WTC11 (cell line): ENCODE measurements around the gene ZNF599. TPM values are rescaled to one million over a fixed set of nuclear protein-coding genes. Genes with fewer than 3 reads are reported as not detected.

Experiments
- ATAC-seq: fragments of 200-7000 bp; cut with Tn5 transposase; 2 replicates; pipeline ENCODE4 v1.10.0; 2021; ENCODE audit warnings: mild to moderate bottlenecking, moderate library complexity
- CTCF ChIA-PET: fragments of 300-600 bp; sonication (Branson Sonifier 250); formaldehyde crosslinking; loops from one replicate; lab custom pipeline; 2021; ENCODE audit warnings: antibody characterized with exemption; lab: Charles Lee
- POLR2A ChIA-PET: fragments of 350-600 bp; sonication (Branson Sonifier 250); formaldehyde crosslinking; loops from one replicate; lab custom pipeline; 2021; ENCODE audit warnings: antibody characterized with exemption; lab: Charles Lee
- DNase-seq: peaks from one replicate; pipeline ENCODE4 v3.0.0; 2021; ENCODE audit warnings: low spot score
- H3K27ac Mint-ChIP-seq: 2 replicates; pipeline ENCODE4 v1.8.0; 2021; ENCODE audit warnings: mixed read lengths
- H3K27me3 Mint-ChIP-seq: 2 replicates; pipeline ENCODE4 v1.8.0; 2021; ENCODE audit warnings: low read depth, mild to moderate bottlenecking, moderate library complexity, mixed read lengths
- H3K36me3 Mint-ChIP-seq: 2 replicates; pipeline ENCODE4 v1.8.0; 2021; ENCODE audit warnings: mixed read lengths
- H3K4me1 Mint-ChIP-seq: 2 replicates; pipeline ENCODE4 v1.8.0; 2022; ENCODE audit warnings: mixed read lengths
- H3K4me3 Mint-ChIP-seq: 2 replicates; pipeline ENCODE4 v1.8.0; 2021; ENCODE audit warnings: mild to moderate bottlenecking, moderate library complexity, mixed read lengths
- H3K9me3 Mint-ChIP-seq: 2 replicates; pipeline ENCODE4 v1.8.0; 2021; ENCODE audit warnings: mixed read lengths
- CREB1 ChIP-seq: sonication (generic); formaldehyde crosslinking; IDR thresholded peaks from 2 replicates; pipeline ENCODE4 v1.8.0; 2023; ENCODE audit warnings: mild to moderate bottlenecking, missing genetic modification reagents
- GABPB1 ChIP-seq: sonication (generic); formaldehyde crosslinking; IDR thresholded peaks from 2 replicates; pipeline ENCODE4 v1.8.1; 2023; ENCODE audit warnings: mild to moderate bottlenecking, missing genetic modification reagents
- HMGA2 ChIP-seq: fragments of 250-450 bp; sonication (Bioruptor Pico); IDR thresholded peaks from 2 replicates; pipeline ENCODE4 v1.4.0; 2021; ENCODE audit warnings: mild to moderate bottlenecking, moderate library complexity
- JAZF1 ChIP-seq: fragments of 250-450 bp; sonication (Bioruptor Pico); IDR thresholded peaks from 2 replicates; pipeline ENCODE4 v1.9.0; 2021; ENCODE audit warnings: moderate library complexity, mild to moderate bottlenecking, inconsistent platforms
- NR1H2 ChIP-seq: sonication (generic); formaldehyde crosslinking; IDR thresholded peaks from 2 replicates; pipeline ENCODE4 v1.9.0; 2021; ENCODE audit warnings: mild to moderate bottlenecking, moderate library complexity, missing genetic modification reagents
- ZNF232 ChIP-seq: sonication (generic); formaldehyde crosslinking; IDR thresholded peaks from 2 replicates; pipeline ENCODE4 v1.8.0; 2022; ENCODE audit warnings: mild to moderate bottlenecking, missing genetic modification reagents
- ZNF263 ChIP-seq: sonication (generic); formaldehyde crosslinking; IDR thresholded peaks from 2 replicates; pipeline ENCODE4 v1.8.1; 2022; ENCODE audit warnings: low read depth, mild to moderate bottlenecking, moderate library complexity, missing genetic modification reagents
- ZNF396 ChIP-seq: fragments of 250-450 bp; sonication (Bioruptor Pico); IDR thresholded peaks from 2 replicates; pipeline ENCODE4 v1.8.0; 2021; ENCODE audit warnings: mild to moderate bottlenecking, moderate library complexity, borderline replicate concordance
- total RNA-seq: library from RNA; stranded (reverse); gene quantifications from 3 replicates; pipeline ENCODE4 v1.2.3, GENCODE V29; 2021
- TF ChIP-seq, protein P1 (sequence below): sonication (generic); formaldehyde crosslinking; IDR thresholded peaks from 2 replicates; pipeline ENCODE4 v1.8.0; 2022; ENCODE audit warnings: missing genetic modification reagents
- TF ChIP-seq, protein P2 (sequence below): sonication (generic); formaldehyde crosslinking; IDR thresholded peaks from 2 replicates; pipeline ENCODE4 v1.8.1; 2023; ENCODE audit warnings: mild to moderate bottlenecking, moderate library complexity, missing genetic modification reagents
- TF ChIP-seq, protein P3 (sequence below): sonication (generic); formaldehyde crosslinking; IDR thresholded peaks from 2 replicates; pipeline ENCODE4 v1.8.1; 2023; ENCODE audit warnings: mild to moderate bottlenecking, missing genetic modification reagents, moderate library complexity
- TF ChIP-seq, protein P4 (sequence below): sonication (generic); formaldehyde crosslinking; IDR thresholded peaks from 2 replicates; pipeline ENCODE4 v1.8.0; 2022; ENCODE audit warnings: mild to moderate bottlenecking, missing genetic modification reagents
- TF ChIP-seq, protein P5 (sequence below): fragments of 250-450 bp; sonication (Bioruptor Pico); IDR thresholded peaks from 2 replicates; pipeline ENCODE4 v1.9.0; 2021; ENCODE audit warnings: mild to moderate bottlenecking, borderline replicate concordance
- TF ChIP-seq, protein P6 (sequence below): sonication (generic); formaldehyde crosslinking; IDR thresholded peaks from 2 replicates; pipeline ENCODE4 v1.8.1; 2022; ENCODE audit warnings: low read depth, missing genetic modification reagents, borderline replicate concordance
- TF ChIP-seq, protein P7 (sequence below): sonication (generic); formaldehyde crosslinking; IDR thresholded peaks from 2 replicates; pipeline ENCODE4 v1.8.0; 2022; ENCODE audit warnings: mild to moderate bottlenecking, missing genetic modification reagents

Gene ZNF599
- total RNA-seq, 1 experiment from 2014 or later: 5.2 TPM

DNA sequence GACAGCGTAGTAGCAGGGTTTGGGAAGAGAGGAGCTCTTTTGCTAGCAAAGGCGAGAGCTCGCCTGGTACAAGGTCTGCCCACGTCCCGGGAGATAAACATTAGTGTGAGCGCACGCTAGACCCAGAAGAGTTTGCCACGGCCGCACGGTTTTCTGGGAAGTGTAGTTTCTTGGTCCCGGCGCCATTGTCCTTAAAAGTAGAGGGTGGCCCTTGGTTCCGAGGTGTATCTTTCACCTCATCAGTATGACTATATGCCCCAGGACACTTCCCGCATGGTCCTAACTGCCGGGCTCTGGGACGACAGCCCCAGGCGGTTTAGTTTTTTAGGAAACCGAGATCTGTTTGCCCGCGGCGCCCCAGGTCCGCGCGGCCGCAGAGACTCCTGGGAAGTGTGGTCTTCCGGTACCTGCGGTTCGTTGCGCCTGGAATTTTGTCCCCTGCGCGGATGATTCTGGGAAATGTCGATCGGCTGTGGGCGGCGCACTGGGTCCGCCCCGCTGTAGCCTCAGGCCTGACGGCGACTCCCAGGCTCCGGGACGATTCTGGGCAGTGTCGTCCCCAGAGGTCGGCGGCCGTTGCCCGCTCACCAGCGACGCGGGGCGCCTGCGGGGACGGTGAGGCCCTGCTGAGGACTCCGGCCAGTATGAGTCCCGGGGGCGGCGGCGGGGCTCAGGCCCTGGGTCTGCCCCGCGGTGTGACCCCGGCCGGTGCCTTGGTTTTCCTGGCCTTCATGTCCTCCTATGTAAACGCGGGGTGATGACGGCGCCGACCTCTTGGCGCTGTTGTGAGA lies 39.1 kb downstream of the ZNF599 start, which contains the start of gene ZNF181 (continued):
- TF ChIP-seq, protein P1, sequence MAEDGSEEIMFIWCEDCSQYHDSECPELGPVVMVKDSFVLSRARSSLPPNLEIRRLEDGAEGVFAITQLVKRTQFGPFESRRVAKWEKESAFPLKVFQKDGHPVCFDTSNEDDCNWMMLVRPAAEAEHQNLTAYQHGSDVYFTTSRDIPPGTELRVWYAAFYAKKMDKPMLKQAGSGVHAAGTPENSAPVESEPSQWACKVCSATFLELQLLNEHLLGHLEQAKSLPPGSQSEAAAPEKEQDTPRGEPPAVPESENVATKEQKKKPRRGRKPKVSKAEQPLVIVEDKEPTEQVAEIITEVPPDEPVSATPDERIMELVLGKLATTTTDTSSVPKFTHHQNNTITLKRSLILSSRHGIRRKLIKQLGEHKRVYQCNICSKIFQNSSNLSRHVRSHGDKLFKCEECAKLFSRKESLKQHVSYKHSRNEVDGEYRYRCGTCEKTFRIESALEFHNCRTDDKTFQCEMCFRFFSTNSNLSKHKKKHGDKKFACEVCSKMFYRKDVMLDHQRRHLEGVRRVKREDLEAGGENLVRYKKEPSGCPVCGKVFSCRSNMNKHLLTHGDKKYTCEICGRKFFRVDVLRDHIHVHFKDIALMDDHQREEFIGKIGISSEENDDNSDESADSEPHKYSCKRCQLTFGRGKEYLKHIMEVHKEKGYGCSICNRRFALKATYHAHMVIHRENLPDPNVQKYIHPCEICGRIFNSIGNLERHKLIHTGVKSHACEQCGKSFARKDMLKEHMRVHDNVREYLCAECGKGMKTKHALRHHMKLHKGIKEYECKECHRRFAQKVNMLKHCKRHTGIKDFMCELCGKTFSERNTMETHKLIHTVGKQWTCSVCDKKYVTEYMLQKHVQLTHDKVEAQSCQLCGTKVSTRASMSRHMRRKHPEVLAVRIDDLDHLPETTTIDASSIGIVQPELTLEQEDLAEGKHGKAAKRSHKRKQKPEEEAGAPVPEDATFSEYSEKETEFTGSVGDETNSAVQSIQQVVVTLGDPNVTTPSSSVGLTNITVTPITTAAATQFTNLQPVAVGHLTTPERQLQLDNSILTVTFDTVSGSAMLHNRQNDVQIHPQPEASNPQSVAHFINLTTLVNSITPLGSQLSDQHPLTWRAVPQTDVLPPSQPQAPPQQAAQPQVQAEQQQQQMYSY (CRISPR knock-in tag): peak; percentile 29; the same call in 1 of the 2 replicates
- TF ChIP-seq ZNF232 (CRISPR knock-in tag): peak; percentile 40; the same call in 1 of the 2 replicates

DNA sequence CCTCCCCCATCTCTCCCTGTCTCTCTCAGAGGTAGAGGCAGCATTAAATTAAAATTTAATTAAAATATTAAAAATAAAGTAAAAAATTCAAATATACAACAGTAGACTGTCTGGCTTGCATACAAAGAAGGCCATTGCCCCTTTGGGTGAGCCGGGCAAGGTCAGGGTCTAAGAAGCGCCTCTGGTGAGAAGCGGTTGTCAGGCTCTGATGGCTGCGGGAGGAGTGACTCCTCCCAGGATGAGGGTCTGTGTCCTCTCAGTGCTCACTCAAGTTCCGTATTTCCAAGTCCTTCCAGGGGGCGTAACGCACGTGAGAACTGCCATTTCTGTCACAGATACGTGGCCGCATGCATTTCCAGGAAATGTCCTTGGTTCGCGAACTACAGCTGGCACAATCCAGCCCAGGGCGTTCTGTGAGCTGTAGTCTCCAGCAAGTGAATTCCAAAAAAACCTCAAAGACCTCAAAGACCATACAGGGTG lies 39.7 kb downstream of the ZNF599 start:
- peak overlapping the region; percentile 99 for H3K27ac Mint-ChIP-seq
- peaks cover 12% of the 10 kb centered on the region for H3K4me1 Mint-ChIP-seq
- H3K9me3 Mint-ChIP-seq: 0 out of 2 replicates have a peak, but pooled peaks cover 3% of the 10 kb centered on the region
- H3K4me3 Mint-ChIP-seq: peak overlapping the region; percentile 97
- H3K36me3 Mint-ChIP-seq: no peaks in the 10 kb centered on the region
- H3K27me3 Mint-ChIP-seq: peaks cover 2% of the 10 kb centered on the region; the same call in 1 of the 2 replicates
- POLR2A ChIA-PET: interaction anchor here (0.6 to 0.8 kb wide), 2 partner anchors 106 to 297 kb away, joined by 3 read pairs; no protein-coding TSS in a partner anchor
- DNase-seq: peak; percentile 36
- CTCF ChIA-PET: interaction anchor here (0.6 to 1.5 kb wide), 2 partner anchors 106 to 251 kb away, joined by 3 to 5 read pairs; no protein-coding TSS in a partner anchor
- peak; percentile 14 for ATAC-seq
- TF ChIP-seq JAZF1 (CRISPR knock-in tag) (no peak), CREB1 (CRISPR knock-in tag) (no peak), HMGA2 (CRISPR knock-in tag) (0 out of 2 replicates have a peak, but pooled peaks have one; percentile 33), ZNF396 (CRISPR knock-in tag) (no peak), NR1H2 (CRISPR knock-in tag) (no peak), ZNF263 (CRISPR knock-in tag) (peak; percentile 71; the same call in 1 of the 2 replicates), GABPB1 (CRISPR knock-in tag) (no peak)
- TF ChIP-seq, protein P2, sequence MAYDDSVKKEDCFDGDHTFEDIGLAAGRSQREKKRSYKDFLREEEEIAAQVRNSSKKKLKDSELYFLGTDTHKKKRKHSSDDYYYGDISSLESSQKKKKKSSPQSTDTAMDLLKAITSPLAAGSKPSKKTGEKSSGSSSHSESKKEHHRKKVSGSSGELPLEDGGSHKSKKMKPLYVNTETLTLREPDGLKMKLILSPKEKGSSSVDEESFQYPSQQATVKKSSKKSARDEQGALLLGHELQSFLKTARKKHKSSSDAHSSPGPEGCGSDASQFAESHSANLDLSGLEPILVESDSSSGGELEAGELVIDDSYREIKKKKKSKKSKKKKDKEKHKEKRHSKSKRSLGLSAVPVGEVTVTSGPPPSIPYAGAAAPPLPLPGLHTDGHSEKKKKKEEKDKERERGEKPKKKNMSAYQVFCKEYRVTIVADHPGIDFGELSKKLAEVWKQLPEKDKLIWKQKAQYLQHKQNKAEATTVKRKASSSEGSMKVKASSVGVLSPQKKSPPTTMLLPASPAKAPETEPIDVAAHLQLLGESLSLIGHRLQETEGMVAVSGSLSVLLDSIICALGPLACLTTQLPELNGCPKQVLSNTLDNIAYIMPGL (CRISPR knock-in tag): no peak
- TF ChIP-seq, protein P3, sequence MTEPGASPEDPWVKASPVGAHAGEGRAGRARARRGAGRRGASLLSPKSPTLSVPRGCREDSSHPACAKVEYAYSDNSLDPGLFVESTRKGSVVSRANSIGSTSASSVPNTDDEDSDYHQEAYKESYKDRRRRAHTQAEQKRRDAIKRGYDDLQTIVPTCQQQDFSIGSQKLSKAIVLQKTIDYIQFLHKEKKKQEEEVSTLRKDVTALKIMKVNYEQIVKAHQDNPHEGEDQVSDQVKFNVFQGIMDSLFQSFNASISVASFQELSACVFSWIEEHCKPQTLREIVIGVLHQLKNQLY (CRISPR knock-in tag): no peak
- TF ChIP-seq, protein P4, sequence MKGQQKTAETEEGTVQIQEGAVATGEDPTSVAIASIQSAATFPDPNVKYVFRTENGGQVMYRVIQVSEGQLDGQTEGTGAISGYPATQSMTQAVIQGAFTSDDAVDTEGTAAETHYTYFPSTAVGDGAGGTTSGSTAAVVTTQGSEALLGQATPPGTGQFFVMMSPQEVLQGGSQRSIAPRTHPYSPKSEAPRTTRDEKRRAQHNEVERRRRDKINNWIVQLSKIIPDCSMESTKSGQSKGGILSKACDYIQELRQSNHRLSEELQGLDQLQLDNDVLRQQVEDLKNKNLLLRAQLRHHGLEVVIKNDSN: no peak
- TF ChIP-seq, protein P1 (CRISPR knock-in tag): no peak
- TF ChIP-seq, protein P5, sequence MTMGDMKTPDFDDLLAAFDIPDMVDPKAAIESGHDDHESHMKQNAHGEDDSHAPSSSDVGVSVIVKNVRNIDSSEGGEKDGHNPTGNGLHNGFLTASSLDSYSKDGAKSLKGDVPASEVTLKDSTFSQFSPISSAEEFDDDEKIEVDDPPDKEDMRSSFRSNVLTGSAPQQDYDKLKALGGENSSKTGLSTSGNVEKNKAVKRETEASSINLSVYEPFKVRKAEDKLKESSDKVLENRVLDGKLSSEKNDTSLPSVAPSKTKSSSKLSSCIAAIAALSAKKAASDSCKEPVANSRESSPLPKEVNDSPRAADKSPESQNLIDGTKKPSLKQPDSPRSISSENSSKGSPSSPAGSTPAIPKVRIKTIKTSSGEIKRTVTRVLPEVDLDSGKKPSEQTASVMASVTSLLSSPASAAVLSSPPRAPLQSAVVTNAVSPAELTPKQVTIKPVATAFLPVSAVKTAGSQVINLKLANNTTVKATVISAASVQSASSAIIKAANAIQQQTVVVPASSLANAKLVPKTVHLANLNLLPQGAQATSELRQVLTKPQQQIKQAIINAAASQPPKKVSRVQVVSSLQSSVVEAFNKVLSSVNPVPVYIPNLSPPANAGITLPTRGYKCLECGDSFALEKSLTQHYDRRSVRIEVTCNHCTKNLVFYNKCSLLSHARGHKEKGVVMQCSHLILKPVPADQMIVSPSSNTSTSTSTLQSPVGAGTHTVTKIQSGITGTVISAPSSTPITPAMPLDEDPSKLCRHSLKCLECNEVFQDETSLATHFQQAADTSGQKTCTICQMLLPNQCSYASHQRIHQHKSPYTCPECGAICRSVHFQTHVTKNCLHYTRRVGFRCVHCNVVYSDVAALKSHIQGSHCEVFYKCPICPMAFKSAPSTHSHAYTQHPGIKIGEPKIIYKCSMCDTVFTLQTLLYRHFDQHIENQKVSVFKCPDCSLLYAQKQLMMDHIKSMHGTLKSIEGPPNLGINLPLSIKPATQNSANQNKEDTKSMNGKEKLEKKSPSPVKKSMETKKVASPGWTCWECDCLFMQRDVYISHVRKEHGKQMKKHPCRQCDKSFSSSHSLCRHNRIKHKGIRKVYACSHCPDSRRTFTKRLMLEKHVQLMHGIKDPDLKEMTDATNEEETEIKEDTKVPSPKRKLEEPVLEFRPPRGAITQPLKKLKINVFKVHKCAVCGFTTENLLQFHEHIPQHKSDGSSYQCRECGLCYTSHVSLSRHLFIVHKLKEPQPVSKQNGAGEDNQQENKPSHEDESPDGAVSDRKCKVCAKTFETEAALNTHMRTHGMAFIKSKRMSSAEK (CRISPR knock-in tag): no peak
- TF ChIP-seq, protein P6, sequence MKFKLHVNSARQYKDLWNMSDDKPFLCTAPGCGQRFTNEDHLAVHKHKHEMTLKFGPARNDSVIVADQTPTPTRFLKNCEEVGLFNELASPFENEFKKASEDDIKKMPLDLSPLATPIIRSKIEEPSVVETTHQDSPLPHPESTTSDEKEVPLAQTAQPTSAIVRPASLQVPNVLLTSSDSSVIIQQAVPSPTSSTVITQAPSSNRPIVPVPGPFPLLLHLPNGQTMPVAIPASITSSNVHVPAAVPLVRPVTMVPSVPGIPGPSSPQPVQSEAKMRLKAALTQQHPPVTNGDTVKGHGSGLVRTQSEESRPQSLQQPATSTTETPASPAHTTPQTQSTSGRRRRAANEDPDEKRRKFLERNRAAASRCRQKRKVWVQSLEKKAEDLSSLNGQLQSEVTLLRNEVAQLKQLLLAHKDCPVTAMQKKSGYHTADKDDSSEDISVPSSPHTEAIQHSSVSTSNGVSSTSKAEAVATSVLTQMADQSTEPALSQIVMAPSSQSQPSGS (CRISPR knock-in tag): no peak
- TF ChIP-seq, protein P7, sequence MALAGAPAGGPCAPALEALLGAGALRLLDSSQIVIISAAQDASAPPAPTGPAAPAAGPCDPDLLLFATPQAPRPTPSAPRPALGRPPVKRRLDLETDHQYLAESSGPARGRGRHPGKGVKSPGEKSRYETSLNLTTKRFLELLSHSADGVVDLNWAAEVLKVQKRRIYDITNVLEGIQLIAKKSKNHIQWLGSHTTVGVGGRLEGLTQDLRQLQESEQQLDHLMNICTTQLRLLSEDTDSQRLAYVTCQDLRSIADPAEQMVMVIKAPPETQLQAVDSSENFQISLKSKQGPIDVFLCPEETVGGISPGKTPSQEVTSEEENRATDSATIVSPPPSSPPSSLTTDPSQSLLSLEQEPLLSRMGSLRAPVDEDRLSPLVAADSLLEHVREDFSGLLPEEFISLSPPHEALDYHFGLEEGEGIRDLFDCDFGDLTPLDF: no peak
